ENCODE data around the gene ADAMTS7.
"Not testable (repeated sequence)": the region's sequence is repeated elsewhere in the genome, so short reads cannot be mapped to it uniquely, and the experiment has no call there.

Gene ADAMTS7

DNA sequence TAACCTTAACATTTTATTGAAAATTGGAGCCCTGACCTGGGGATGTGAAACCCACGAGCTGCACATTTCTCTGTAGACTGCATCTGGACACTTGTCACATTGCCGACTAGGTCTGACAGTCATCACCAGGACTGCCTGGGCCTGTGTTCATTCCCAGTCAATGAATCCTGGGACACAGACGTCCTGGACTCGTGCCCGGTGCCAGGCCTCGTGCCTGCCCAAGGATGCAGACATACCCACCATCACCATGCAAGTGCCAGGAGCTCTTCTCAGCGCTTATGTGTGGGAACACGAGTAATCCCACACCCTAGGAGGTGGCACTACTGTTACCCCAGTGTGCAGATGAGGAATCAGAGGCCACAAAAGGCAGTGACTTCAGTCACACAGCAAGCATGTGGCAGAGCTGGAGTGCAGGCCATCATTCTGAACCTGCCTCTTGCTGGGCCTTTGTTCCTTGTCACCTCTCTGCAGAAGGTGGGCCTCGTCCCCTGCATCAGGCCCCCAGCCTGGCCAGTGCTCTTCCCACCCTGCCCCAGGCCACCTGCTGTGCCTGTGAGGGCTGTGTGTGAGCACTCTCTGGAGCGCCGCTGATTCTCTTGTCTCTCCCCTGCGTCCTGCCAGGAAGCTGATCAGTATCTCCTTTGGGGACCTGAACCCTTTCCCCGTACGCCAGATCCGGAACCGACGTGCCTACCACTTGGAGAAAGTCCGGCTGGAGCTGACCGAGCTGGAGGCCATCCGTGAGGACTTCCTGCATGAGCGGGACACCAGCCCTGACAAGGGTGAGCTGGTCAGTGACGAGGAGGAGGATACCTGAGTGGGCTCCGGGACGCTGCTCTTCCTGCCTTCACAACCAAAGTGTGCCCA lies 58.5 kb downstream of the ADAMTS7 start:
- DNase-seq = no peak

DNA sequence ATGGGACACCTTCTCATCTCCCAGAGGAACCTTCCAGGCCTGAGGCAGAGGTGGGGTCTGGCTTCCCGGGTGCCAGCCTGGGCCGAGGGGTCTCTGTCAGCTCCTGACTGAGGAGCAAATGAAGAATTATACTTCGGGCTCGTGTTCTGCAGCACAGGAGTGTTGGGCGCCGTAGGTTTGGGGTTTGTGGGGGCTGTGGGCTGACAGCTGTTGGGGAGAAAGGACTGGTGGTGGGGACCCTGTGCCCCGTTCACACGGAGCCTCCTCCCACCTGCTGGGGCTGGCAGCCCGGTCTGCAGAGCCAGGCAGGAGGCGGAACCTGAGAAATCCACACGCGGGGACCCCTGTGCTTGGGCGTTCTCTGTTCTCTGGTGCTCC lies 59.7 kb downstream of the ADAMTS7 start:
- DNase-seq = no peak

DNA sequence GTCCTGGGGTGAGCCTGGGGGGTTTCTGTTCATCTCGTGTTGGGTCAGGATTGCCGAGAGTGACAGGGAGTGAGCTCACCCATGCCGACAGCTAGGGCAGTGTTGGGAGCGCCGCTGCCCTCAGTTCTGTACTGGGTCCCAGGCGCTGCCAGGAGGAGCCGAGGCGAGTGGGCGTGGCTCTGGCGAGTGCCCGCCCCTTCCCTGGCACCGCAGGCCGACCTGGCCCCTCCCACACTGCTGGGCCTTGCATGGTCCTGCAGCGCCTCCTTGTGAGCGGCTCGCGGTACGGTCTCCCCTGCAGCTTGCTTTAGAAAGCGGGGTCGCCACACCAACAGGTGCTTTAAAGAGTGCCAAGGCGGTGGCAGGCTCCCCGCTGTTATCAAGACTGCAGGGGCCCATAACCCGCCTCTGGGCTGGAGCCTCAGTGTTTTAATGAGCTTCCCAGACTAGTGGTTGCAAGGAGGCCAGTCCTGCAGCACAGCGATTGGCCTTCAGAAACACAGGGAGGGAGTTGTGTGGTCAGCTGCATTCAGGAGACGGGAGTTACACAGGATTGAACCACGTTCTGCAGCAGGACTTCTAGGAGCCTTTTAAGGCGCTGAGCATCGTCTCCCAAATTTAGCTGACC lies 60.2 kb downstream of the ADAMTS7 start:
- DNase-seq = peak; percentile 92

DNA sequence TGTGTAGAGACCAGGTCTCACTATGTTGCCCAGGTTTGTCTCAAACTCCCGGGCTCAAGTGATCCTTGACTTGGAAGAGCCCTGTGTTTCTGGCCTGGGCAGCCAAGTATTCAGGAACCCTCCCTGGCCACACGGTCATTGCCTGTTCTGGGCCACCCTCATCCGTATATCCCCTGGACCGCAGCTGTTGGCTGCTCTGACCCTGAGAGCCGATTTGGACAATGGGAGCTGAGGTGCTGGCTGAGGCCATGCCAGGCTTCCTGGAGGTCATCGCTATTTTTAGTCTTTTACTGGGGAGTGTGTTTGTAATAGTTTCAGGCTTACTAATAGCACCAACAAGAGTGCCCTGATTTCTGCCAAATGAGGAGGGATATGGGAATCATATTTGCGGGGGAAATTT lies 60.7 kb downstream of the ADAMTS7 start:
- no peak for DNase-seq

DNA sequence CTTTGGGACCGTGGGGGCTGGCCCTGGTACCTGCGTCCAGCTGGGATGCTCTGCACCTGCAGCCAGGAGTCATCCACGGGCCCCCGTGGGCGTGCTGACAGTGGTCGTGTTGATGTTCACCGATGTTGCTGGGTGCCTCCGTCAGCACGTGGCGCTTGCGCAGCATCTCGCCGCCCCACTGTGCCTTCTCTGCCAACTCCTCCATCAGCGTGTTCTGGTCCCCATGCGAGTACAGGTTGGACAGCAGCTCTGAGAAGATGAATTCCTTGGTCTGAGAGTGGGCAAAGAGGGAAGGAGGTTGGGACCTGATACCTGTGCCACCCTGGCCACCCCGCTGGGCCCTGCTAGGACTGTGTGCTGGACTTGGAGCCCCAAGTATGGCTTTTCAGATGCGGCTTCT lies 61.4 kb downstream of the ADAMTS7 start:
- no peak for DNase-seq

DNA sequence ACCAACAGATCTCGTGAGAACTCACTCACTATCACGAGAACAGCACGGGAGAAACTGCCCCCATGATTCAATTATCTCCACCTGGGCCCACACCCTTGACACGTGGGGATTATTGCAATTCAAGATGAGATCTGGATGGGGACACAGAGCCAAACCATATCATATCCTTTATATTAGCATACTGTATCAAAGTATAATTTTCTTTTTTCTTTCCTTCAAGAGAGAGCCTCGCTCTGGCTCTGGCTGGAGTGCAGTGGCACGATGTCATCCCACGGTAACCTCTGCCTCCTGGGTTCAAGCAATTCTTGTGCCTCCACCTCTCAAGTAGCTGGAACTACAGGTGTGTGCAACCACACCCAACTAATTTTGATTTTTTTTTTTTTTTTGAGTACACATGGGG lies 63.4 kb downstream of the ADAMTS7 start:
- DNase-seq = not testable (repeated sequence)

DNA sequence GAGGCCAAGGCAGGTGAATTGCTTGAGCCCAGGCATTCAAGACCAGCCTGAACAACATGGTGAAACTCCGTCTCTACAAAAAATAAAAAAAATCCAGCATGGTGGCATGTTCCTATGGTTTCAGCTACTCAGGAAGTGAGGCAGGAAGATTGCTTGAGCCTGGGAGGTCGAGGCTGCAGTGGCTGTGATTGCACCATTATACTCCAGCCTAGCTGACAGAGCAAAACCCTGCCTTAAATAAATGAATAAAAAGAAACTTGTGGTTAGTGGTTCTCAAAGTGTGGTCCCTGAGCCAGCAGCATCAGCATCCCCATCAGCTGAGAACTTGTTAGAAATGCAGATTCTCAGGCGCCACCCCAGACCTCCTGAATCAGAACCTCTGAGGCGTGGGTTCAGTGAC lies 69.6 kb downstream of the ADAMTS7 start:
- not testable (repeated sequence) for DNase-seq

DNA sequence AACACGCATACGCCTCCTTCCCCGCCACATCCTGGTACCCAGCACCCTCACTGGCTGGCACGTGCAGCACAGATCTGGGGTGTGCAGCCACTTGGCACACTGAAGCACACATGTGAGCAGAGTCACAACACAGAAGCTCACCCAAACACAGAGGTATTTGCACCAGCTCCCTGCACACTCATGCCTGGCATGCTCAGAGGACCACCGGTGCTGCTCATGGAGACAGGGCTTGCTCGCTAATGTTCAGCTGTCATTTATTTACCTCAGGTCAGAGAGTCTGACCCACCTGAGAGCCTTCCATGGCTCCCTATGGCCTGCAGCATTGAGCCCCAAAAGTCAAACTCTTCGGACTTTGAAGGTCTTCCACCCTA lies 70.4 kb downstream of the ADAMTS7 start:
- DNase-seq = no peak

DNA sequence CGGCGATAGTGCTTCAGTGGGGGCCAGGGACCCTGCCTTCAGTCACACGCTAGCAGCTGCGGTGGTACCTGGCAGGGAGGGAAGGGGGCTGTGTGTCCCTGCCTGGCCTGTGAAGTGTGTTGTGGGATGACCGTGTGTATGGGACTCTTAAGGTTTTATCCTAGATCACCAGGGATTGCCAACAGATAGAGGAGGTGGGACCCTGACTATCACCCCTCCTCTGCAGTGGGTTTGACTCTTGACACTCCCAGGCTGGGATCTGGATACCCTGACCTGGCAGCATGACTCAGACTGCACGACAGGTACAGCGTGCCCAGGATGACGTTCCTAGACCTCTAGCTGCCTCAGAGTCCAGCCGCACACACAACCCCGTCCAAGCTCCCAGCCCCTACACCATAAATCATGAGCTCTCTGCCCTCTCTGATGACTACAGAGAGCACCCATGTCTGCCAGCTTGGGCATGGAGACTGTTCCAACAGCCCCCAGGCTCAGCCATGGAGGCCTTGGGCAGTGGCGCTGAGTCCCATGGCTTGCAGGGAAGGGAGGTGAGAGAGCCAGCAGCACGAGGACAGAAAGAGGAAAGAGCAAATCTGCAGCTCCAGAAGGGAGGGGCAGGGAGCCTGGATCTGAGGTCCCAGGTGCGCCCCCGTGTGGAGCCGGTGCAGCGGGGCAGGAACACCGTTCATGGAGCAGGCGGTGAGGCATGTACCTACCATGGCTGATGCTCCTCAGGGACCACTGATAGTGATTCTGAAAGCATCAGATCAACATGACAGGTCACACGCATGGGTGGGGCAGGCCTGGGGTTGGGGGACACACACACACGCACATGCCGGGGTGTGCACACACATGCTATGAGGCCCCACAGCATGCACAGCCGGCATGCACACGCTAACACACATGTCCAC lies 71.0 kb downstream of the ADAMTS7 start:
- DNase-seq = no peak

DNA sequence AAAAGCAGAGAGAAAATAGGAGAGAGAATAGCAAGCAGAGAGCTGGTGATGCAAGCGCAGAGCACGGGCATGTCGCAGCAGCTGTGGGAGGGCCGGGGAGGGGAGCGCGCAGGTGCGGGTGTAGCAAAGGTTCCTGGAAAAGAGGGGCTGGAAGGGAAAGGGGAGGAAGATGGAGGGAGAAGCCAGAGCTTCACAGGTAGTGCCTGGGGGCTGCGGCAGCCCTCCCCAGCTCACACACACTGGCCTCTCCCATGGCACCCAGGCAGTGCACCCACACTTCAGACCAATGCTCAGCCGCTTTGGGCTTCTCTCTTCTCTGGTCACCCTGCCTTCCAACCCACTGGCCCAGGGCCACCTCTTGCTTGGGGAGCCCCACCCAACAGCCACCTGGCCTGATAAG lies 72.1 kb downstream of the ADAMTS7 start:
- no peak for DNase-seq

DNA sequence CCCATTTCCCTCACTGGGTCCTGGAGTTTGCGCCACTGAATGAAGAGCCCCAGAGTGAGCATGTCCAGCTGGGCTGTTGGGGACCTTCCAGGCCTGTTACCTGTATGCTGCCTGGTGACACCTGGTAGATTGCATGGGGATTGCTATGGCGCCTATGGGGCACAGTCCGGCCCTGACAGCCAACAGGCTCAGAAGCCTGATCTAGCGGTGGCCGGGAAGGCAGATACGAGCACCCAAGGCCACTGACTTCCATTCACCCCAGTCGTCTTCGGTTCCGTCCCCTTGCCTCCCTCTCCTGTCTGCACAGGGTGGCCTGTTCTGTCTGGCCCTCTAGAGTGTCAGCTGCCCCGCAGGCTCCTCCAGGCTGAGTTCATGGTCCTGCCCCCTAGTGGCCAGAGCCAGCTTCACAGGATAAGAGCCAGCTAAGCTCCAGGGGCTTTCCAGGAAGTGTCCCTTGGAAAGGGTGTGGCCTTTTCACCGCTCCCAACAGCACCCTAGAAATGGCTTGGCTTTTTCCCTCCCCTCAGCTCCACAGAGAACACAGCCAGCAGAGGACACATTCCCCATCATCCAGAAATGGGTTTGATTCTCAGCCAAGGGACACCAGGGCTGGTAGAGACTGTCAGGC lies 73.2 kb downstream of the ADAMTS7 start:
- not testable (repeated sequence) for DNase-seq

DNA sequence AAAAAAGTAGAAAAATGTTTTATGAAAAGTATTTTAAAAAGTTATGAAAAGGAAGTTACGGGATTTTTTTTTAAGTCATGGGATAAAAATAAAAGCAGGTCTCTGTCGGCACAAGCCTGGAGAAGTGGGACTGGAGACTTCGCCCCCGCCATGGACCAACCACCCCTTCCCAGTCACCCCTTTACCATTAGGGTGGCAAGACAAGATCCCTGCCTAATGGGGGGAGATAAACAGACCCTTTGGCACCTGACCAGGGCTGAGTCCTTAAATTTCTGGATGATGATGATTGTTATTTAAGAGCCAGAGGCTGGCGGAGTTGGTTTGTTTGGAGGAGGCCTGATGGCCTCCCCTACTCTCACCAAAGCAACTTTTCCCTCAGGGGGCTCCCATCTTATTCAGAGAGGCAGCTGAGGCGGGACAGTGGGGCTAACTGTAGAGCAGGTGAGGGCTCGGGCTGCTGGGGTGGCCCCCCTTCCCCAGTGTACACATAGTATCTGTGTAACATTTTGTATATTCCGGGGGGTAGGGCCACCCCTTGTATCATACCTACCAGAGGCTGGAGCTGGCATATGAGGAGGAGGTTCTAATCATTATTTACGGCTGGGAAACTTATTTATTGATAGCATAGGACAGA lies 74.0 kb downstream of the ADAMTS7 start:
- no peak for DNase-seq

DNA sequence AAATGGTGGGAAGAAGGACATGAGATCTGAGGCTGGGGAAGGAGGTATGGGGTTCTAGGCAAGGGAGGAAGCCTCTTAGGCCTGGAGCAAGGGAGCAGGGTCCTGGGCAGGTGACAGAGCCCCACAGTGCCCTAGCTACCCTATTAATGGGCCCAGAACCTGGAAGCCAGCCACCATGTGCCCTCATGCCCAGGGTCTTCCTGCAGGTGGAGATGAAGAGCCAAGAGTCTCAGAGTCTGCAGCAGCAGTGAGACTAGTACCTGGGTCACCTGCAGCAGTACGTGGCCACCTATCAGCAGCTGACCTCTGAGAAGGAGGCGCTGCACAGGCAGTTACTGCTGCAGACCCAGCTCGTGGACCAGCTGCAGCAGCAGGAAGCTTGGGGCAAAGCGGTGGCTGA lies 75.0 kb downstream of the ADAMTS7 start:
- DNase-seq = not testable (repeated sequence)

DNA sequence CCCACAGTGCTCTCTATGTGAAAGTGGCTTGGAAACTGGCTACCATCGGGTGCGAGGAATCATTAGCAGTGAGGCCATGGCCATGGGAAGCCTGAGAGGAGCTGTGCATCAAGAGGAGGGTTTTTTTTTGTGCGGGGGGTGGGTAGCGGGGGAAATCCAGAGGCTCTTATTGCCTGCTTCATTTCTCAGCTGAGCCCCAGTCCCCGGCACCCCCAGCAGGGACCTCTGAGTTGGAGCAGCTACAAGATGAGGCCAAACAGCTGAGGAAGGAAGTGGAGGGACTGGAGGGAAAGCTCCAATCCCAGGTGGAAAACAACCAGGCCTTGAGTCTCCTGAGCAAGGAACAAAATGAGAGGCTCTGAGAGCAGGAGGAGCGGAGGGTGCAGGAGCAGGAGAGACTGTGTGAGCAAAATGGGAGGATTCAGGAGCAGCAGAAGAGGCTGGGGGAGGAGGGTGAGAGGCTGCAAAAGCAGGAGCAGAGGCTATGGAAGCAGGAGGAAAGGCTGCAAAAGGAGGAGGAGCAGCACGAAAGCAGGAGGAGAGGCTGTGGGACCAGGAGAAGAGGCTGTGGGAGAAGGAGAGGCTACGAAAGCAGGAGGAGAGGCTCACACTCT lies 76.7 kb downstream of the ADAMTS7 start:
- no peak for DNase-seq

DNA sequence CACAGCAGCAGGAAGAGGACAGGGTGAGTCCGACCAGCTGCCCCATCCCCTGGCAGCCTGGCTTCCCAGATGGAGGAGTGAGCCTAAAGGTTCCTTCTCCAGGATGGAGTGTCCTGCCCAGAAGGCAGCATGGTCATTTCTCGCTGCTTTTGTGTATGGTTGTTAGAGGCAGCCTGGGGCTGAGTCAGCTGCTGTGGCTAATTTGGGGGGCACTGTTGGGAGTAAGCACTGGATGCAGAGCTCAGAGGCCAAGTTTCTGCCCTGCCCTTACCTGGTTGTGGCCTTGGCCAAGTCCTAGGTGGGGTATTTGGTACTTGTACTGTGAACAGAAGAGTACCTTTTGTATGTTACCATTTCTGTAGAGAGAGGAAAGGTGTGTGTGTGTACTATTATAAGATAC lies 78.6 kb downstream of the ADAMTS7 start:
- no peak for DNase-seq

DNA sequence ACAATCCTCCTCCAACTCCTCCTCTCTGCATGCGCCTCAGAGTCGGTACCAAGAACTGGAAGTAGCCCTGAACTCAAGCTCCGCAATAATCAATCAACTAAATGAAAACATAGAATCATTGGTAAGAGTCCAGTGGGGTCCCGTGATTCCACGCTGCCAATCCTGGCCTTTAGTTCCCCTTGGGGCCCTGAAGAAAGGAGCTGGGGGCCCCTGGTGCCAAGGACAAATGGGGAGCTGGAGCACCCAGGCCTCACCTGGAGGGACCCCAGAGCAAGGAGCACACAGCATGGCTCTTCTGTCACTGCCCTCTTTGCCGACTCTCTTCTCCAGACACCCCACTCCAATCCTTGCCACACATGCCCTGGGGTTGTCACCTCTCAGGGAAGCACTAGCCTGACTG lies 80.3 kb downstream of the ADAMTS7 start:
- no peak for DNase-seq

DNA sequence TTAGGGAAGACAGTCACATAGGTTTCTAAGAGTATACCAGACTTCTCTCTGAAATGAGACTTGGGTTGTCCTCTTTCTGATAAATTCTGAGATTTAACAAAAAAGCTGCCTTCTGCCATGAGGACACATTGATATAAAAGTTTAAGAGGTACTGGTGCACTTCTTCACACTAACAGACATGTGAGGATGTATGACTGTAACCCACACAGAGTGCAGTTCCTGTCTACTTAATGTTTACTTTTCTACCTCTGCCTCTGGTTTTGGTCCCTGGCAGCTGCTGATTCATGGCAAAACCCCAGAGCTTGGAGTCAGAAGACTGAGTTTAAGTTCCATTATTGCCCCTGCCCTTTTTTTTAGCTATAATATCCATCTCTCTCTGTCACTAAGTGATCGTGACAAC lies 82.8 kb downstream of the ADAMTS7 start:
- DNase-seq = not testable (repeated sequence)

DNA sequence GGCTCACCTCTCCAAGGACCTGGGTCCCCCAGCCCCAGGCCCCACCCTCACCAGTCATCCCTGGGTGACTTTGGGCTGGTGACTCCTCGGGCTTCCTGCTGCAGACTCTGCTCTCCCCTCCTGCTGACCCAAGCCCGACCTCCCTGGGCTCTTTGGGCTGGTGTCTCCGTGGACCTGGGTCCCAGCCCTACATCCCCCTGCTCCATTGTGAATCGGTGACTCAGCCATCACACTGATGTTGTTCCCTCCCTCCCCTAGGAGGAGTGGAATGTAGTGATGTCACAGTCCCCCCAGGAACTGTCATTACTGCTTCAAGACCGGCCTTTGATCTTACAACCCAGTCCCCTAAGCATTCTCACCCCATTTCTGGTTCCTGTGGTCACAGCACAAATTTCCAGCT lies 83.7 kb downstream of the ADAMTS7 start:
- no peak for DNase-seq

DNA sequence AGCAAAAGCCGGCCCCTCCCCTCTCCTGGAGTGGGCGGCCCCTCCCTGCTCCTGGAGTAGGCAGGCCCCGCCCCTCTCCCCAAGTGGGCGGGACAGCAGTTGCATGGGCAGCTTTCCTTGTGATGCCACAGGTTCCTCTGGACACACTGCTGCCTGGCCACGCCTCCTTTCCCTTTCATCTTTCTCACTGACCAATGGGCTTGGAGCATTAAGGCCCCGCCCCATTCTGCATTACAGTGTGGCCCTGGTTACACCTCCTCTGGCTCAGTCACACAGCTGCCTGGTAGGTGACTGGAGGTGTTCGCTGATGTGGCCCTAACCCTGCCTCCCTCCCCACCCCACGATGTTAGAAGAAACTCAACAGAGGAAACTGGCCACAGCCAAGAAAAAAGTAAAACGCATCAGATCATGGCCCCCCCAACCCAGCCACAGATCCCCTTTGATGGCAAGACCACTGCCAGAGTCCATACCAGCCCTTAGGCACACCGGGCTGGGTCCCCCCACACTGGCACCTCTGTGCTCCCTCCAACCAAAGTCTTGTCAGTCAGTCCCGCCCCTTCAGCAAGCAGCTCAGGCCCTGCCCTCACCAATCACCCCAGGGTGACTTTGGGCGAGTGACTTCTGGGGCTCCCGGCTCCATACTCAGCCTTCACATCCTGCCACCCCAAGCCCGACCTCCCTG lies 84.3 kb downstream of the ADAMTS7 start:
- DNase-seq = no peak

DNA sequence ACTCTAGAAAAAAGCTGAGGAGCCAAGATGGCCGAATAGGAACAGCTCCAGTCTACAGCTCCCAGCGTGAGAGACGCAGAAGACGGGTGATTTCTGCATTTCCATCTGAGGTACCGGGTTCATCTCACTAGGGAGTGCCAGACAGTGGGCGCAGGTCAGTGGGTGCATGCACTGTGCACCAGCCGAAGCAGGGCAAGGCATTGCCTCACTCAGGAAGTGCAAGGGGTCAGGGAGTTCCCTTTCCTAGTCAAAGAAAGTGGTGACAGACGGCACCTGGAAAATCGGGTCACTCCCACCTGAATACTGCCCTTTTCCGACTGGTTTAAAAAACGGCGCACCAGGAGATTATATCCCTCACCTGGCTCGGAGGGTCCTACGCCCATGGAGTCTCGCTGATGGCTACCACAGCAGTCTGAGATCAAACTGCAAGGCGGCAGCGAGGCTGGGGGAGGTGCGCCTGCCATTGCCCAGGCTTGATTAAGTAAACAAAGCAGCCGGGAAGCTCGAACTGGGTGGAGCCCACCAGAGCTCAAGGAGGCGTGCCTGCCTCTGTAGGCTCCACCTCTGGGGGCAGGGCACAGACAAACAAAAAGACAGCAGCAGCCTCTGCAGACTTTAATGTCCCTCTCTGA lies 91.3 kb downstream of the ADAMTS7 start:
- DNase-seq = not testable (repeated sequence)

DNA sequence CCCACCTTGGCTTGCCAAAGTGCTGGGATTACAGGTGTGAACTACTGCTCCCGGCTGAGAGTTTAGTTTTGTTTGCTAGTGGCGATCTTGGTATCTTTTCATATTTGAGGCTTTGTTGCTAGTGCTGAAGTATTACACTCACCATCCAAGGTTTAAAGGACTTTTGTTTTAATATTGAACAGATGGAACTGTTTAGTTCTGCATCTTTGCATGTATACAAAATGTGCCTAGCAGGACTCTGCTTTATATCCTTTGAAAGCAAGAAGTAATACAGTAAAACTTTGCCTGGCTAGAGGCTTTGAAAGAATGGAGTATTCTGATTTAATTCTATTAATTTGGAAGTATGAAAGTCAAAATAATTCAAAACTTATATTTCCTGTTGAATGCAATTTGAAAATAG lies 92.4 kb downstream of the ADAMTS7 start:
- no peak for DNase-seq
